WERI-Rb-1 (cell line): ENCODE data around the gene ITSN1.
"Not testable (repeated sequence)": the region's sequence is repeated elsewhere in the genome, so short reads cannot be mapped to it uniquely, and the experiment has no call there.

ENCODE experiments used
- DNase-seq: peaks from one replicate; pipeline ENCODE4 v3.0.0-alpha.2; 2020
- H3K27ac ChIP-seq: fragments of 250-450 bp; sonication (Bioruptor Pico); 2 replicates; pipeline ENCODE4 v1.5.1; 2020; ENCODE audit warnings: mild to moderate bottlenecking, moderate library complexity
- H3K27me3 ChIP-seq: fragments of 250-450 bp; sonication (Bioruptor Pico); 2 replicates; pipeline ENCODE4 v1.5.1; 2021; ENCODE audit warnings: mild to moderate bottlenecking, low read depth, moderate library complexity; ENCODE audit not compliant: insufficient read depth, severe bottlenecking
- H3K36me3 ChIP-seq: fragments of 250-450 bp; sonication (Bioruptor Pico); 2 replicates; pipeline ENCODE4 v1.5.1; 2020; ENCODE audit warnings: mild to moderate bottlenecking, moderate library complexity
- H3K4me3 ChIP-seq: 2 replicates; pipeline ENCODE4 v1.5.1; 2011; ENCODE audit warnings: low read depth, mild to moderate bottlenecking, control low read depth, low read length
- H3K9me3 ChIP-seq: fragments of 250-450 bp; sonication (Bioruptor Pico); 2 replicates; pipeline ENCODE4 v1.5.1; 2021; ENCODE audit warnings: mild to moderate bottlenecking, moderate library complexity; ENCODE audit not compliant: severe bottlenecking
- TF ChIP-seq, protein P1 (sequence below): IDR thresholded peaks from 2 replicates; pipeline ENCODE4 v1.5.1; 2011; ENCODE audit warnings: low read depth, mild to moderate bottlenecking, control low read depth, inconsistent platforms, low read length

ITSN1 gene

GRCh38 chr21:33703750-33704606 is 61.7 kb downstream of the ITSN1 start:
- H3K27me3 ChIP-seq, result no peaks in the 10 kb centered on the region
- no peak for DNase-seq
- H3K36me3 ChIP-seq, result no peaks in the 10 kb centered on the region; the same call in 1 of the 2 replicates
- H3K9me3 ChIP-seq, result peaks cover 10% of the 10 kb centered on the region
- TF ChIP-seq, protein P1, sequence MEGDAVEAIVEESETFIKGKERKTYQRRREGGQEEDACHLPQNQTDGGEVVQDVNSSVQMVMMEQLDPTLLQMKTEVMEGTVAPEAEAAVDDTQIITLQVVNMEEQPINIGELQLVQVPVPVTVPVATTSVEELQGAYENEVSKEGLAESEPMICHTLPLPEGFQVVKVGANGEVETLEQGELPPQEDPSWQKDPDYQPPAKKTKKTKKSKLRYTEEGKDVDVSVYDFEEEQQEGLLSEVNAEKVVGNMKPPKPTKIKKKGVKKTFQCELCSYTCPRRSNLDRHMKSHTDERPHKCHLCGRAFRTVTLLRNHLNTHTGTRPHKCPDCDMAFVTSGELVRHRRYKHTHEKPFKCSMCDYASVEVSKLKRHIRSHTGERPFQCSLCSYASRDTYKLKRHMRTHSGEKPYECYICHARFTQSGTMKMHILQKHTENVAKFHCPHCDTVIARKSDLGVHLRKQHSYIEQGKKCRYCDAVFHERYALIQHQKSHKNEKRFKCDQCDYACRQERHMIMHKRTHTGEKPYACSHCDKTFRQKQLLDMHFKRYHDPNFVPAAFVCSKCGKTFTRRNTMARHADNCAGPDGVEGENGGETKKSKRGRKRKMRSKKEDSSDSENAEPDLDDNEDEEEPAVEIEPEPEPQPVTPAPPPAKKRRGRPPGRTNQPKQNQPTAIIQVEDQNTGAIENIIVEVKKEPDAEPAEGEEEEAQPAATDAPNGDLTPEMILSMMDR, result no peak
- no peak overlapping the region for H3K4me3 ChIP-seq
- no peak overlapping the region for H3K27ac ChIP-seq

DNA sequence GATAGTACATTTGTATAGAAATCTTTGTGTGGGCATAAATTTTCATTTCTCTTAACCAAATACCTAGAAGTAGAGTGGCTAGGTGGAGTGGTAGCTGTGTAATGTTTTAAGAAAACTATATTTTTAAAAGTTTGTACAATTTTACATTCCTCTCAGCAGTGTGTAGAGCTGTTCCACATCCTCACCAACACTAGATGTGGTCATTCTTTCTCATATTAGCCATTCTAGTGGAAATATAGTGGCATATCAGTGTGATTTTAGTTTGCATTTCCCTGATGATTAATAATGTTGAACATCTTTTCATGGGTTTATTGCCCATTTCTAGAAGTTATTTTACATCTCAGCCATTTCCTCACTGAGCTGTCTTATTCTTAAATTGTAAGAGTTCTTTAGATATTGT is 65.5 kb downstream of the ITSN1 start:
- no peak for DNase-seq
- no peaks in the 10 kb centered on the region; the same call in 1 of the 2 replicates for H3K36me3 ChIP-seq
- H3K9me3 ChIP-seq, result peaks cover 10% of the 10 kb centered on the region
- H3K4me3 ChIP-seq, result no peak overlapping the region
- no peaks in the 10 kb centered on the region for H3K27me3 ChIP-seq
- H3K27ac ChIP-seq, result no peak overlapping the region
- TF ChIP-seq, protein P1, result no peak

GRCh38 chr21:33708874-33709273 is 66.6 kb downstream of the ITSN1 start:
- no peak for DNase-seq
- no peaks in the 10 kb centered on the region; the same call in 1 of the 2 replicates for H3K36me3 ChIP-seq
- peaks cover 10% of the 10 kb centered on the region for H3K9me3 ChIP-seq
- no peak overlapping the region for H3K4me3 ChIP-seq
- TF ChIP-seq, protein P1, result no peak
- H3K27ac ChIP-seq, result no peak overlapping the region
- H3K27me3 ChIP-seq, result no peaks in the 10 kb centered on the region

DNA sequence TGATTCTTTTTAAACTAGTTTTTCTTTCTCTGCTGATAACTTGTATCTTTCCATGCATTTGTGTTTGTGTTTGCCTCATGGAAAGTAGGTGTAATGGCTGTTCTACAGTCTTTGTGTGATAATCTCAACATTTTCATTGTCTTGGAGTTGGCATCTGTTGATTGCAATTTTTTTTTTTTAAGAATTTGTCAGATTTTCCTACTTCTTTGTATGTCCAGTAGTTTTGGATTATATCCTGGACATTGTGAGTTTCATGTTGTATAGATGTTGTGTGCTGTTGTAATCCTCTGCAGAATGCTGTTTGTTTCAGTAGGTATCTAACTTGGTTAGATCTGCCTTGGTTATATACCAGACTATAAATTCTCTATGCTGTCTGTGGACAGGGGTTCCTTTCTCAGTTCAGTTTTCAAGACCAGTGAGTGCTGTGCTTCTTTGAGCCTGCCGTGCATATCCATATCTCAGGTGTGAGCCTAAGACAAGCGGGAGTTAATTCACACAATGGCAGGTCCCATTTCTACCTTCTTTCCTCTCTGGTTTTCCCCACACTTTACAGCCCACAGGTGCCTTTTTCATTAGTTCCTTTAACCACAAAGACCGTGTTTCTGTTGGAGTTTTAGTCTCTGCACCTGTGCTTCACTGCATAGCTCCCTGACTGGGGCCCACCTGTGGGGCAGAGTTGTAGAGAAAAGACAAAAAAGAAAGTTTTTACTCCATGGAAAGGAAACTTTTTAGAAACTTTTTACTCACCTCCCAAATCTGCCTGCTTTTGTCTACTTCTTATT is 69.9 kb downstream of the ITSN1 start:
- no peaks in the 10 kb centered on the region; the same call in 1 of the 2 replicates for H3K36me3 ChIP-seq
- no peak for DNase-seq
- peaks cover 10% of the 10 kb centered on the region for H3K9me3 ChIP-seq
- H3K27ac ChIP-seq, result no peak overlapping the region
- H3K27me3 ChIP-seq, result no peaks in the 10 kb centered on the region
- TF ChIP-seq, protein P1, result no peak
- H3K4me3 ChIP-seq, result no peak overlapping the region

GRCh38 chr21:33721081-33721480 is 78.8 kb downstream of the ITSN1 start:
- Histone ChIP-seq H3K36me3 (peaks cover 28% of the 10 kb centered on the region), H3K4me3 (no peak overlapping the region), H3K27ac (no peak overlapping the region), H3K9me3 (no peaks in the 10 kb centered on the region), H3K27me3 (no peaks in the 10 kb centered on the region)
- DNase-seq, result no peak
- TF ChIP-seq, protein P1, result no peak

GRCh38 chr21:33729139-33729538 is 86.8 kb downstream of the ITSN1 start:
- not testable (repeated sequence) for H3K4me3 ChIP-seq, DNase-seq, H3K27me3 ChIP-seq, H3K27ac ChIP-seq, H3K9me3 ChIP-seq
- peaks cover 11% of the 10 kb centered on the region for H3K36me3 ChIP-seq
